ENCODE measurements around the gene CBFB.
A peak's percentile ranks its signal among the peaks of the same experiment; 100 is the strongest.

The CBFB gene

GRCh38 chr16:67128887-67129286 lies 99.9 kb downstream of the CBFB start:
- DNase-seq (ENCODE audit: low read depth in 2 of 2), result no peak

DNA sequence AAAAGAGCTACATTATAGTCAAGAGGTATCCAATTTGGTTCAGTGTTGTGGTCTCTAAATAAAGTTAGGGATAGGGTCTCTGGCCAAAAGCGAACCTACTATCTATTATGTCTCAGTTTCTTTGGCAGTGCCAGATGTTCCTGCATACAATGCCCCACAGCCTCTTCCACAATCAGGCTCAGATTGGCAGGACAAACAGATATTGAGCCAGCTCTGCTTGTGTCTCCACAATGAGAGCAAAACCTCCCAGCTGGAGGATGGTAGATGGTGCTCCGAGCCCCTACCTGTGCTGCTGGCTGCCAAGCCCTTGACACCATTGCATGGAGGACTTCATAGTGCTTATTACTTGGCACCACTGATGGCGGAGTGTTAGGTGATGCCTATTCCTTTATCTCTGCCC lies 100.5 kb downstream of the CBFB start:
- no peak for DNase-seq (ENCODE audit: low read depth in 2 of 2)

- no peak for DNase-seq (ENCODE audit: low read depth in 2 of 2)
These were observed 108.7 kb downstream of the CBFB start for GRCh38 chr16:67137605-67138004.

- no peak for DNase-seq (ENCODE audit: low read depth in 2 of 2)
These were observed 112.4 kb downstream of the CBFB start for GRCh38 chr16:67141391-67141790.

- DNase-seq (ENCODE audit: low read depth in 2 of 2), result no peak
These were observed 113.4 kb downstream of the CBFB start for GRCh38 chr16:67142342-67142741.

GRCh38 chr16:67144943-67145342 lies 116.0 kb downstream of the CBFB start:
- no peak for DNase-seq (ENCODE audit: low read depth in 2 of 2)

GRCh38 chr16:67145746-67146145 lies 116.8 kb downstream of the CBFB start:
- no peak for DNase-seq (ENCODE audit: low read depth in 2 of 2)

GRCh38 chr16:67146523-67147357 lies 117.8 kb downstream of the CBFB start:
- no peak for DNase-seq (ENCODE audit: low read depth in 2 of 2)

- DNase-seq (ENCODE audit: low read depth in 2 of 2), result no peak
These were observed 118.6 kb downstream of the CBFB start for GRCh38 chr16:67147437-67148140.

GRCh38 chr16:67148221-67148620 lies 119.3 kb downstream of the CBFB start:
- DNase-seq (ENCODE audit: low read depth in 2 of 2), result no peak

GRCh38 chr16:67148656-67149275 lies 119.8 kb downstream of the CBFB start:
- DNase-seq (ENCODE audit: low read depth in 2 of 2), result no peak

DNA sequence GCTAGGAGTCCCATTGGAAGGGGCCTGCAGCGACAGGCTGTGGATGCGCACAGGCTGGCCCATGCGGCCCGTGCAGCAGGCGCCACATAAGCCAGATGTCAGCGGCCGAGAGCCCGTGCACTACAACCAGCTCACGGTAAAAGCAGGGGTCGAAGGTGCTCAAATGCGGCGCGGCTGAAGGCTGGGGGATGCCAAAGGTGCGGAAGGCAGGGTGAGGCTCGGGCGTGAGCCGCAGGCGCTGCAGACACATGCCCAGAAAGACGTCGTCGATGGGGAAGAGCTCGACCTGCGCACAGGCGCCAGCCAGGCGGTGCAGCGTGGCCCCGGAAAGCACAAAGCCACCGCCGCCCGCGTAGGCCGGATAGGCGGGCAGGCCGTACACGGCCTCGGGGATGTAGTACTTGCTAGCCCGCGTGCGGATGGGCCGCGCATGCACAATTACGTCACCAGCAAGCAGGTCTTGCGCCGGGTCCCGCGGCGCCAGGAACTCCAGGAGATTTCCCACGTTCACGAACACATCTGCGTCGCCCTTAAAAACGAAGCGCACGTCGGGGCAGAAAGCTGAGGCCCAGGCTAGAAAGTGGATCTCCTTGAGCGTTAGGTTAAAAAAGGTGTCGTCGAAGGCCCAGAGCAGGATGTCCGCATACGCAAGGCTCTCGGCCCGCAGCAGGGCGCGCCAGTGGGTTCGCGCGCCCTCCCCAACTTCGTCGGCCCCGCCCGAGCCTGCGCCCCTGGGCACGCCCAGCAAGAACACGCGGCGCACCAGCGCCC lies 120.5 kb downstream of the CBFB start:
- no peak for DNase-seq (ENCODE audit: low read depth in 2 of 2)

GRCh38 chr16:67150047-67150832 lies 121.3 kb downstream of the CBFB start:
- peak in 1 of 2 donors; percentile 46 for DNase-seq (ENCODE audit: low read depth in 2 of 2)
